ENCODE measurements around the gene TBX19.

DNA sequence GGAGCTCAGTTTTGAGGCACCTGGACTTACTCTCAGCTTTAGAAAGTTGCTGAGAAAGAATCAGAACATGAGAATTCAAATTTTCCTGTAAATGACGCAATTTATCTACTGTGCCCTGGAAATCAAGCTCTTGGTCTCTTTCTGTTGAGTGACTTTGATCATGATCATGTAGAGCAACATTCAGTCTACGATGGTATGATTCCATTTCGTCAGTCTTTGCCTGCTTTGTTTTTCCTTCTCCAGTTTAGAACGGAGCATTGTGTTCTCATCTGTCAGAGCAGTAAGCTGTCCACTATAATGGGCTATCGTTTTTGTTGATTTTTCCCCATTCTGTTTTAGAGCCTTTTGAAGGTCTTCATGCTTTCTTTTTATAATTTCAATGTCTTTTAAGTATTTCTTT, 34.2 kb upstream of the TBX19 start:
- TF ChIP-seq CTCF (IDR thresholded peaks at IDR 0.05; ENCODE audit: low read depth, low read length) (no peak), MYC (IDR thresholded peaks at IDR 0.05; ENCODE audit: low read depth, low read length) (no peak)
